ENCODE results near the gene KANSL1. TPM values are rescaled to one million over a fixed set of nuclear protein-coding genes. Genes with fewer than 3 reads are reported as not detected.
A peak's percentile ranks its signal among the peaks of the same experiment; 100 is the strongest.

KANSL1 gene
- total RNA-seq, 1 donor from 2014 or later: 129 TPM

- TF ChIP-seq CTCF (conservative IDR thresholded peaks at IDR 0.05): no peak
- DNase-seq (ENCODE audit: extremely low spot score, unreplicated experiment): no peak
- Mint-ChIP-seq H3K36me3 (peaks cover 11% of the 10 kb centered on the region), H3K27ac (peak overlapping the region; percentile 63), H3K27me3 (no peaks in the 10 kb centered on the region), H3K4me1 (ENCODE audit: unreplicated experiment) (peaks cover 62% of the 10 kb centered on the region), H3K9me3 (peaks cover 3% of the 10 kb centered on the region), H3K4me3 (peak overlapping the region; percentile 1)
These were observed 35.7 kb downstream of the KANSL1 start for GRCh38 chr17:46157443-46158062.

GRCh38 chr17:46154151-46154816 lies 38.9 kb downstream of the KANSL1 start:
- H3K4me3 Mint-ChIP-seq: no peak overlapping the region
- H3K36me3 Mint-ChIP-seq: peaks cover 11% of the 10 kb centered on the region
- H3K27me3 Mint-ChIP-seq: no peaks in the 10 kb centered on the region
- no peak for TF ChIP-seq CTCF (conservative IDR thresholded peaks at IDR 0.05)
- no peak for DNase-seq (ENCODE audit: extremely low spot score, unreplicated experiment)
- H3K4me1 Mint-ChIP-seq (ENCODE audit: unreplicated experiment): peaks cover 64% of the 10 kb centered on the region
- H3K9me3 Mint-ChIP-seq: no peaks in the 10 kb centered on the region
- H3K27ac Mint-ChIP-seq: peak overlapping the region; percentile 55

- TF ChIP-seq CTCF (conservative IDR thresholded peaks at IDR 0.05): no peak
- H3K27ac Mint-ChIP-seq: no peak overlapping the region
- no peaks in the 10 kb centered on the region for H3K9me3 Mint-ChIP-seq
- peaks cover 56% of the 10 kb centered on the region for H3K4me1 Mint-ChIP-seq (ENCODE audit: unreplicated experiment)
- no peak overlapping the region for H3K4me3 Mint-ChIP-seq
- H3K27me3 Mint-ChIP-seq: no peaks in the 10 kb centered on the region
- no peak for DNase-seq (ENCODE audit: extremely low spot score, unreplicated experiment)
- peaks cover 12% of the 10 kb centered on the region for H3K36me3 Mint-ChIP-seq
These were observed 40.8 kb downstream of the KANSL1 start for GRCh38 chr17:46152423-46152822.

- Mint-ChIP-seq H3K4me1 (ENCODE audit: unreplicated experiment) (peaks cover 53% of the 10 kb centered on the region), H3K27ac (no peak overlapping the region), H3K4me3 (no peak overlapping the region), H3K27me3 (no peaks in the 10 kb centered on the region), H3K36me3 (peaks cover 12% of the 10 kb centered on the region), H3K9me3 (no peaks in the 10 kb centered on the region)
- no peak for DNase-seq (ENCODE audit: extremely low spot score, unreplicated experiment)
- TF ChIP-seq CTCF (conservative IDR thresholded peaks at IDR 0.05): no peak
These were observed 41.5 kb downstream of the KANSL1 start for GRCh38 chr17:46151762-46152161.

- DNase-seq (ENCODE audit: extremely low spot score, unreplicated experiment): no peak
- H3K27ac Mint-ChIP-seq: peak overlapping the region; percentile 0
- peaks cover 16% of the 10 kb centered on the region for H3K36me3 Mint-ChIP-seq
- H3K4me3 Mint-ChIP-seq: no peak overlapping the region
- H3K4me1 Mint-ChIP-seq (ENCODE audit: unreplicated experiment): peaks cover 48% of the 10 kb centered on the region
- no peaks in the 10 kb centered on the region for H3K27me3 Mint-ChIP-seq
- no peak for TF ChIP-seq CTCF (conservative IDR thresholded peaks at IDR 0.05)
- H3K9me3 Mint-ChIP-seq: no peaks in the 10 kb centered on the region
These were observed 42.8 kb downstream of the KANSL1 start for GRCh38 chr17:46150216-46150963.
